GDM1 (cell line): ENCODE measurements around the gene AHDC1.
A peak's percentile ranks its signal among the peaks of the same experiment; 100 is the strongest.
"Not testable (repeated sequence)": the region's sequence is repeated elsewhere in the genome, so short reads cannot be mapped to it uniquely, and the experiment has no call there.

Experiments used
- DNase-seq: peaks from one replicate; lab custom pipeline; 2025; lab: John Stamatoyannopoulos, UW

The AHDC1 gene

GRCh38 chr1:27562534-27563340 lies 41.2 kb downstream of the AHDC1 start:
- no peak for DNase-seq

- no peak for DNase-seq
Measured at GRCh38 chr1:27562021-27562420, 41.9 kb downstream of the AHDC1 start.

- DNase-seq, result no peak
Measured at GRCh38 chr1:27561124-27561899, 42.6 kb downstream of the AHDC1 start.

- no peak for DNase-seq
Measured at GRCh38 chr1:27560268-27561123, 43.4 kb downstream of the AHDC1 start.

GRCh38 chr1:27559466-27560030 lies 44.4 kb downstream of the AHDC1 start:
- no peak for DNase-seq

GRCh38 chr1:27557596-27558340 lies 46.2 kb downstream of the AHDC1 start:
- no peak for DNase-seq

- DNase-seq, result peak; percentile 22
Measured at GRCh38 chr1:27556781-27557595, 47.0 kb downstream of the AHDC1 start.

GRCh38 chr1:27556435-27556780 lies 47.5 kb downstream of the AHDC1 start:
- no peak for DNase-seq

- DNase-seq, result no peak
Measured at GRCh38 chr1:27555700-27556424, 48.1 kb downstream of the AHDC1 start.

GRCh38 chr1:27554759-27555699 lies 48.9 kb downstream of the AHDC1 start:
- no peak for DNase-seq

- DNase-seq, result no peak
Measured at GRCh38 chr1:27554293-27554692, 49.7 kb downstream of the AHDC1 start.

GRCh38 chr1:27553823-27554222 lies 50.1 kb downstream of the AHDC1 start:
- DNase-seq, result not testable (repeated sequence)

GRCh38 chr1:27552911-27553420 lies 51.0 kb downstream of the AHDC1 start:
- DNase-seq, result no peak

GRCh38 chr1:27551953-27552312 lies 52.0 kb downstream of the AHDC1 start:
- DNase-seq, result no peak

GRCh38 chr1:27551170-27551952 lies 52.6 kb downstream of the AHDC1 start:
- DNase-seq, result no peak

GRCh38 chr1:27550510-27551169 lies 53.3 kb downstream of the AHDC1 start:
- no peak for DNase-seq

- no peak for DNase-seq
Measured at GRCh38 chr1:27549807-27550408, 54.0 kb downstream of the AHDC1 start.
